ENCODE measurements around the gene FEM1A.
"Not testable (repeated sequence)": the region's sequence is repeated elsewhere in the genome, so short reads cannot be mapped to it uniquely, and the experiment has no call there.

Gene FEM1A

DNA sequence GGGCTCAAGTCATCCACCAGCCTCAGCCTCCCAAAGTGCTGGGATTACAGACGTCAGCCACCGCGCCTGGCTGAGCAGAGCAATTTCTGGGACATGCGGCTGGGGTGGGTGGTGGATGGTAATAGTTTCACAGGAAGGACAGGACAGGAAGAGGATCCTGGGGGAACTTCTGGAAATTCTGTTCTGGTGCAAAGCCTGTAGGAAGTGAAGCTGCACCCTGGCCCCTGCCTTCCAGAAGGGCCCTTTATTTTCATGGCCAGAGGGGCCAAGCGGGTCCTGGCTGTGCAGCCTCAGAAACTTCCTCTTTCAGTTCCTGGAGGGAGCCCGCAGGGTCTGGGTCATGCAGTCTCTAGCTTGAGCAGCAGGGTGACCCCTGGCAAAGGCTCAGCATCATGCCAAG lies 15.7 kb downstream of the FEM1A start:
- peak in 26 of 56 donors; percentile 5 to 56 (median 25) for DNase-seq

DNA sequence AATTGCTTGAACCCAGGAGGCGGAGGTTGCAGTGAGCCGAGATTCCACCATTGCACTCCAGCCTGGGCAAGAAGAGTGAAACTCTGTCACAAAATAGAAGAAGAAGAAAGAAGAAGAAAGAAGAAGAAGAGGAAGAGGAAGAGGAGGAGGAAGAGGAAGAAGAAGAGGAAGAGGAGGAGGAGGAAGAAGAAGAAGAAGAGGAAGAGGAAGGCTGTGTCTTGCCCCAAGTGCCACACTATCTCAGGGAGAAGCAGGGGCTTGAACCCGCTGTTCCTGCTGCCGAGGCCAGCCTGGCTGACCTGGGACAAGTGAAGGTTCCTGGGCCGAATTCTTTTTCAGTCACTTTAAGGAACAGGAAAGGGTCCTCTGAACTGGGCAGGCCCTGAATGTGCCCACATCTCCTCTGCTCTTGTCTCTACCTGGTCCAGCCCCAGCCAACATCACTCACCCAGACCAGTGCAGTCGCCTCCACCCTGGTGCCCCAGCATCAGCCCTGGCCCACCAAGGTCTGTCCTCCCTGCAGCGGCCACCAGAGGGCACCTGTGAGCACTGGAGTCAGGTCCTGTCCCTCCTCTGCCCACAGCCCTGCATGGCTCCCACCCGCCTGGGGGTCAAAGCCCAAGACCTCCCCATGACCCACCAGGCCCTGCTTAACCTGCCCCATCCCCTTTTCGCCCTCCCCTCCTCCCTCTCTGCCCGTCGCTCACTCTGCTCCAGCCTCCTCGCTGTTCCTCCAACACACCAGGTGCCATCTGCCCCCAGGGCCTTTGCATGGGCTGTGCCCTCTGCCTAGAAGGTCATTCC lies 20.0 kb downstream of the FEM1A start:
- peak in 44 of 56 donors; percentile 6 to 78 (median 39) for DNase-seq

DNA sequence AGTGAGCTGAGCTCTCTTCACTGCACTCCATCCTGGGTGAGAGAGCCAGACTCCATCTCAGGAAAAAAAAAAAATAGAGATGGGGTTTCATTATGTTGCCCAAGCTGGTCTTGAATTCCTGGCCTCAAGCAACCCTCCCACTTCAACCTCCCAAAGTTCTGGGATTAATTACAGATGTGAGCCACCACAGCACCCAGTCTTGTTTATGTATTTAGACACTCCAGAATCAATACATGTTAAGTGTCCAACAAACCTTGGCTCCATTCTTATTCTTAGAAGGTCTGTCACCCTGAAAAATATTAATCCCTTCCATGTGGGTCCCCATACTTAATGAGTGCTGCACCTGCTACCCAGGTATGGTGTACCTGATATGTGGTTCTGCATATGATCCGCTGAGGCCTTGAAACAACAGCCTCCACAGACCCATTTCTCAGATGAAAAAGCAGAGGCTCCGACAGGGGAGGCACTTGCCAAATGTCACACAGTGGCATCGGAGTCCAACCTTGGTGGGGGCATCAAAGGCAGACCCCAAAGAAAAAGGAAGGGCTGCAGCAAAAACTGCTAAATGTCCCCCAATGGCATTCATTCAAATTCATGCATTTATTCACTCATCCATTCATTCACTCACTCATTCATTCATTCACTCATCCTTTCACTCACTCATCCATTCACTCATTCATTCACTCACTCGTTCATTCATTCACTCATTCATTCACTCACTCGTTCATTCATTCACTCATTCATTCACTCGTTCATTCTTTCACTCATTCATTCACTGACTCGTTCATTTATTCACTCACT lies 23.3 kb downstream of the FEM1A start:
- no peak for DNase-seq

DNA sequence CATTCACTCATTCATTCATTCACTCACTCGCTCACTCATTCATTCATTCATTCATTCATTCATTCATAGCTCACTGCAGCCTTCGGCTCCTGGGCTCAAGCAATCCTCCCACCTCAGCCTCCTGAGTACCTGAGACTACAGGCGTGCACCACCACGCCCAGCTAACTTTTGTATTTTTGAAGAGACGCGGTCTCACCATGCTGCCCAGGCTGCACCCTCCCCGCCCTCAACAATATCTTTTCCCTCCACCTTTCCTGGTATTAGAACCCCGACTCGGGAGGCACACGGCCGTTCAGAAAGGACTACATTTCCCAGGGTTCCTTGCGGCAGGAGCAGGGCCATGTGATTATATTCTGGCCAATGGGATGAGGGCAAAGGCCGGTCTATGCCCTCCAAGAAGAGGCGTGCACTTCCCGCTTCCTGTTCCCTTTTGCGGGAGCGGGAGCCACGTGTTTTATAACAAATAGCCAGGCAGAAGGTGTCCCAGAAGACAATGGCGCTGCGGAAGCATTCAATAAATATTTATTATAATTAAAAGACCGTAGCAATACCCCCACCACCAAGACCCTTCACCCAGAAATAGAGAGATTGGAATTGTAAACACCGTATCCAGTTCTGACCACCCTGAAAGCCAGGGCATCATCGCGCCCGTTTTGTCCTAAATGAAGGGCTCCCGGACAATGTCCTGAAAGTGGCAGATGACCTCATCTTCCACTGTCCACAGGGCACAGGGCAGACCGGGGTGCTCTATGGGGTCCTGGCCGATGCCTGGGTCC lies 24.1 kb downstream of the FEM1A start:
- peak; percentile 30 to 96 (median 85) for DNase-seq

DNA sequence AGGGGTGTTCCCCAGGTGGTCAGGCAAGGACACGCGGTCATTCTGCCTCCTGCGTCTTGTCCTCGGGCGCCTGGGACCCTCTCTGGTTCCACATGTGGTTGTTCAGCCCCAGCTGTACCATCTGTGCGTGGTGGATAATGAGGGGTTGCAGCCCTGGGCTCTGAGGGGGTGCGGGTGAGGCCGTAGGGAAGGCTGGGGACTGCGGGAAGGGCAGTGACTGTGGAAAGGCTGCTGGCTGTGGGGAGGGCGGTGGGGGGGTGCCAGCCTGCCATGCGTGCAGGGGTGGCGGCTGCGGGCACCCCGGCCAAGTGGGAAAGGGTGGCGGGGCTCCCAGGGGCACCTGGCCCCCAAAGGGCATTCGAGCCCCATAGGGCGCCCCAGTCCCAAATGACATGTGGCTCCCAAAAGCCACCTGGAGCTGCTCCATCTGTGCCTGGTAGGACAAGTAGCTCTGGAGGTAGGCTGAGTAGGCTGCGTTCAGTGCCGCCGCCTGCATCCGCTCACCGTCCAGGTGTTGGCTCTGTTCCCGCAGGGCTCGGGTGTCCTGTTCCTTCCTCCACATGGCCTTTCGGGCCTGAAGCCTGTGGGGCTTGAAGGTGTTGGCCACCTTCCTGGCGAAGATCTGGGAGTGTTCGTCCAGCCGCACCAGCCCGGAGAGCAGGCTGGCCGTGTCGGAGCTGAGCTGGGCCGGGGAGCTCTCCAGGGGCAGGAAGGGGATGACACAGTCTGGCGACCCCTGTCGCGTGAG lies 24.8 kb downstream of the FEM1A start:
- DNase-seq: no peak

DNA sequence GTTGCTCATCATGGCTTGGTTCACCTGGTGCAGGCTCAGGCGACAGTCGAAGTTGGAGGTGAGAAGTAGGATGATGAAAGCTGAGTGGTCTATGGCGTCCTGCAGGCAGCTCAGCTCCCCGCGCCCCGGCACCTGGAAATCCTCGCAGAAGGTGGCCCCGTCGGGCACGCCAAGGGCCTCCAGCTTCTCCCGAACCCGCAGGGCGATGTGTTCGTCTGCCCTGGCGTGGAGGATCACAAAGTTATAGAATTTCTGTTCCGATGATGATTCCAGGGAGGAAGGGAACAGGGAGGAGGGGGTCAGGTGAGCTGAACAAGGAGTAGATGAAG lies 25.4 kb downstream of the FEM1A start:
- DNase-seq: no peak

DNA sequence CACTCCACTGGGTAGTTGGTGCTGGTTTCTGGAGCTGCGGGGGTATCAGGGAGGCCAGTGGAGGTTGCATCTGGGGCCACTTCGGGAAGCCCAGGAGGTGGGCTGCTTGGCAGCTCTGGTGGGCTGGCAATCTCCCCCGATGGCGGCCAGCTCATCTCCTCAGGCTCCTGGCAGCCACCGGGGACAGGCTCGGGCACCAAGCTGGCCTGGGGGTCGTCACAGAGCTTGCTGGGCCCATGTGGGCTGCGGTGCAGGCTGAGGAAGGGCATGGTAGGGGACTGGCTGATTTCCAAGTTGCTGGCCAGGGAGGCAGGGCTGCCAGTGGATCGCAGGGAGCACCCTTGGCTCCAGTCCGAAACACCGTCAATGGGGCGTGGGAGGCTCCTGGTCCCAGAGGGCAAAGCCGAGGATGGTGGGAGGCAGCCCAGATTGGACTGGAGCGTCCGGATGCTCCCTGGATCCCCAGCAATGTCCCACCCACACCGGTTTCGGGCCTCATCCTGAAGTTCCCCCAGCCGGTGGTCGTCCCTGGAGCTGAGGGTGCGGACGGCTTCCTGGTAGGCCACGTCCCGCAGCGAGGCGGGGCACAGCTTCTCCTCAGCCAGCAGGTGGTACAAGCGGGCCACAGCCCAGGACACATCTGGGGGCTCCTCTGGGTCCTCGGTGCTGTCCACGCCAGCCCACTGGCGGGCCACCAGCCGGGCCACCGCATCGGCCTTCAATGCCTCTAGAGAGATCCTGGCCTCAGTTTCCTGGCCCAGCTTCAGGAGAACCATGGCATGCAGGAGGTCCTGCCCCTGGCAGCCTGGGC lies 26.1 kb downstream of the FEM1A start:
- DNase-seq: no peak

DNA sequence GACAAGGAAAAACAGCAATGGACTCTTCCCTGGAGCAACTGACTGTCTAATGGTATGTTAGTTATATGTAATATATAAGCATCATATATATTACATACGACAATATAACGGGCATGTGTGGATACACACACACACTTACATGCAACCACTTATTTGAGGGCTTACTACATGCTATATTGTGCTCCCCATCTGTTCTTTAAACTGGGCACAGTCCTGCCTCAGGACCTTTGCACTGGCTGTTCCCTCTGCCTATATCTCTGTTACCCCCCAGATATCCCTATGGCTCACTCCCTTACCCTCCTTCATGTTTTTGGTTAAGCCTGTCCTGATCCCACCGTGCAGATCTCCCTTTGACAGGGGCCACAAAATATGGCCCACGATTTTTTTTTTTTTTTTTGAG lies 29.7 kb downstream of the FEM1A start:
- no peak for DNase-seq

DNA sequence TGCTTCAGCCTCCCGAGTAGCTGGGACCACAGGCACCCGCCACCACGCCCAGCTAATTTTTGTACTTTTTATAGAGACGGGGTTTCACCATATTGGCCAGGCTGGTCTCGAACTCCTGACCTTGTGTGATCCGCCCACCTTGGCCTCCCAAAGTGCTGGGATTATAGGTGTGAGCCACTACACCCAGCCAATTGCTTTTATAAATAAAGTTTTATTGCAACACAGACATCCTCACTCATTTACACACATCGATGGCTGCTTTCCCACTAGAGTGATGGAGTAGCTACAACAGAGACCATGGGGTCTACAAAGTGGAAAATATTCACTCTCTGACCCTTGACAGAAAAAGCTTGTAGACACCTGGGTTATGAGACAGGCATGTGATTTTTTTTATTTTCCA lies 30.8 kb downstream of the FEM1A start:
- not testable (repeated sequence) for DNase-seq

DNA sequence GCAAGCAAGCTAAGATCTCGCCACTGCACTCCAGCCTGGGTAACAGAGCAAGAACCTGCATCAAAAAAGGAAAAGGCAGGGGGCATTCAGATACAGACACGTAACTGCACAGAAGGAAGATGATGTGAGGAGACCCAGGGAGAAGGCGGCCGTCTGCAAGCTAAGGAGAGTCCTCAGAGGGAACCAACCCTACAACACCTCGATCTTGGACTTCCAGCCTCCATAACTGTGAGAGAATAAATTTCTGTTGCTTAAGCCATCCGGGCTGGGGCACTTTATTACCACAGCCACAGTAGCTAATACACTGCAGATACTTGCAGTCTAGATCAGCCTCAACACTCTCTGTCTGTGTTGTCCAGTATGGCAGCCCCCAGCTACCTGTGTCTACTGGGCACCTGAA lies 32.0 kb downstream of the FEM1A start:
- DNase-seq: no peak

DNA sequence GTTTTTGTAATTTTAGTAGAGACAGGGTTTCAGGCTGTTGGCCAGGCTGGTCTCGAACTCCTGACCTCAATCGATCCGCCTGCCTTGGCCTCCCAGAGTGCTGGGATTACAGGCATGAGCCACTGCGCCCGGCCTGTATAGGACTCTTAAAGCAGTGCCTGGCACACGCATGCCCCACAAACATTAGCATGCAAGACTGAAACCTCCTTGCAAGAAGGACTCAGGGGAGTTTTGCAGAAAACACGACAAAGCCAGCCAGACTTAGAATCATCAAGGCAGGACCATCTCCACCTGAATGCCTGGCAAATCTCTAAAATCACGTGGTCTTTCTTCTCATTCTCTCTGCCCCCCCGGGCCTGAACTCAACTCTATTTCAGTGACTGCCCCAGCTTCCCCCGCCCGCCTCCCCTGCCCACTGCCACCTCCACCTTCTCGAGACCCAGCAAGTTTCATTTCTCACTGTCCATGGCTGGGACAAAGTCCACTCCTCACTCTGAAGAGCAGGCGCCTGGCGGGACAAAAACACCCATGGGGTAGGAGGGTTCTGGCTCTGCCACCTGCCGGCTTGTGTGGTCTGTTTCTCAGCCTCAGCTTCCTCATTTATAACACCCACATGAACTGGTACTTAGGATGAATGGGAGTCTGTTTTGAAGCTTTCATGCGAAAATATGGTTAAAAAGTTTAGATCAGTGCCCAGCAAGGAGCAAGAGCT lies 37.6 kb downstream of the FEM1A start:
- peak in 20 of 56 donors; percentile 2 to 42 (median 12) for DNase-seq

DNA sequence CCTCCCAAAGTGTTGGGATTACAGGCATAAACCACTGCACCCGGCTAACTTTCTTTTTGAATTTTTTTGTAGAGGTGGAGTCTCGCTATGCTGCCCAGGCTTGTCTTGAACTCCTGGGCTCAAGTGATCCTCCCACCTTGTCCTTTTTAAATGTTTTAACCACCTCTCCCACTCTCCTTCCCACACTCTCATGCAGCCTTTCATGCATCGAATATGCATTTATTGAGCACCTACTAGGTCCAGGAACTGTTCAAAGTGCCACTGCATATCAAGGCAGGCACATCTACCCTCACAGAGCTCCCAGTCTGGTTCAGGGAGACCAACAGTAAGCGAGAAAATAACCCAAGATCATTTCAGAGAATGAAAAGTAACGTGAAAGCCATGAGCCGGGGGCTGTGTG lies 38.8 kb downstream of the FEM1A start:
- DNase-seq: no peak

DNA sequence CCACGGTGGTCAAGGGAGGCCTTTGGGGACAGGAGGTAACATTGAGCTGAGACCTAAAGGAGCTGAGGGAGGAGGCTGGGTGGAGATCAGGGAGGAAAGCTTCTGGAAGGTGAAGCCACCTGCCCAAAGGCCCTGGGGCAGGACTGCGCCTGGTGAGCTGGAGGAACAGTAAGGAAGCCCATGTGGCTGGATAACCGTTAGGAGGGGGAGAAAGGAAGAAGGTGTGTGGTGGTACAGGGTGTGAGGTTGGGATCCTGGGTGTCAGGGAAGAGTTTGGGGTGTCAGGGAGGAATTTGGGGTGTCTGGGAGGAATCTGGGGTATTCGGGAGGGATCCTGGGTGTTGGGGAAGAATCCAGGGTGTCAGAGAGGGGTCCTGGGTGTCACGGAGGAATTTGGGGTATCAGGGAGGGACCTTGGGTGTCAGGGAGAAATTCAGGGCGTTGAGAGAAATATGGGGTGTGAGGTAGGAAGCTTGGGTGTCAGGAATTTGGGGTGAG lies 39.3 kb downstream of the FEM1A start:
- no peak for DNase-seq

DNA sequence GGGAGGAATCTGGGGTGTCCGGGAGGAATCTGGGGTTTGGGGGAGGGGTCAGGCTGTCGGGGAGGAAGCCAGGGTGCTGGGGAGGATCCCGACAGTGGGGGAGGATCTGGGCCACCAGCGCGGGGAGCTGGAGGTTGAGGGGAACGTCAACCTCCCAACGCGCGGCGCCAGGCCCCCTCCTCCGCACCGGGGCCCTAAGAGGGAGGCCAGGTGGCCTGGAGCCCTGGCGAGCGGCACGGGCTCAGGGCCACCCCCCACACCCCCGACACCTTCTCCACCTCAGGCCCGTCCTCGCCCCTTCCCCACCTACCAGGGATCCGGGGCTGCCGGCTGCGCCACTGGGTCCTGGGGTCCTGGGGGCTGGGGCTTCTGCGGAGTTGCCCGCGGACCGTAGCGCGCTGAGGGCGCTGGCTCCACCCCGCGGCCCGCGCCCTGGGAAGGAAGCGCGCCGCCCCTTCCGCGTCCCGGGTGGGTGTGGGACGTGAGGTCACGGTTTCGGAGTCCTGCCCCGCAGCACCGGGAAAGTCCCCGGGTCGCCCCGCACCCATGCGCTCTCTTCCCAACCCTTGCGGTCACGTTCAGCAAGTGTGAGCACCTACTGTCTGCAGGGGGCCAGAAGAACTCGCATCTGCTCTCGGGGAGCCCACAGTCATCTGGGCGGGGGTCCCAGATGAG lies 39.9 kb downstream of the FEM1A start, which contains the start of gene TICAM1:
Gene TICAM1, minus strand, starts transcription at position 409 of the 675 bp plus-strand sequence. CDS start 13,335 bp downstream, outside the sequence.
- peak in 30 of 56 donors; percentile 4 to 70 (median 23) for DNase-seq

DNA sequence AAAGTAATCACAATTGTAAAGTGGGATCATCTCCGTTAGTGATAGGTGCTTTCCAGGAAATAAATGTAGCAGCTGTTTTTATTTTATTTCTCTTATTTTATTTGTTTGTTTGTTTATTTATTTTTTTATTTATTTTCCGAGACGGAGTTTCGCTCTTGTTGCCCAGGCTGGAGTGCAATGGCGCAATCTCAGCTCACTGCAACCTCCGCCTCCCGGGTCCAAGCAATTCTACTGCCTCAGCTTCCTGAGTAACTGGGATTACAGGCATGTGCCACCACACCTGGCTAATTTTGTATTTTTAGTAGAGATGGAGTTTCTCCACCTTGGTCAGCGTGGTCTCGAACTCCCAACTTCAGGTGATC lies 40.4 kb downstream of the FEM1A start:
- DNase-seq: not testable (repeated sequence)

DNA sequence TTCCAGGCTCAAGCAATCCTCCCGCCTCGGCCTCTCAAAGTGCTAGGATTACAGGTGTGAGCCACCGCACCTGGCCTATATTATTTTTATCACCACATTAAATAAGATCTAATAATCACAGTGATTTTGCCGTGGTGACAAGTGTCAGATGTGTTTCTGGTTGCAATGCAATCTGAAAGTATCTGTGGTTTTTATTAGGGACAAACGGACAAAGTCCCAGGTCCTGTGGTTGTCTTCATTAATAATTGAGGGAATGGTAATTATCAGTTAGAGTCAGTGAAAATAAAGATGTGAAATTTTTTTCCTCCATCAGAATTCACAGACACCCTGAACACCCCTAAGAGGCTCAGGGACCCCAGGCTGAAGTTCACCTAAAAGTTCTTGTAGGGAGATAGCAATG lies 41.2 kb downstream of the FEM1A start:
- no peak for DNase-seq

DNA sequence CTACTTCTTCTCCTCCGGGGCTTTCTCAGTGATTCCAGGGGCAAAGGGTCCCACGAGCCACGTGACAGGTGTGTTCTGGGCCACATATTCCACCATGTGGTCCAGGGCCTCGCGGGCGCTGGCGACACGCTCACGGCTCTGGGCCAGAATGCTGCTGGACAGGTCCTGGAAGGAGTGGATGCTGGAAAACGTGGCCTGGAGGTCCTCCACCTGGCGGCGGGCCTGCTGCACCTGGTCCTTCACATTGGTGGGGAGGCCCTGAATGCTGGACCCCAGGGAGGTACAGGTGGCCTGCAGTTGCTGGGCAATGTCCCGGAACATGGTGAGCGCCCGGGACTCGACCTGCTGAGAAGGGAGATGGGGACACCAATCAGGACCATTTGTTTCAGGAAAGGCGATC lies 47.7 kb downstream of the FEM1A start:
- no peak for DNase-seq

DNA sequence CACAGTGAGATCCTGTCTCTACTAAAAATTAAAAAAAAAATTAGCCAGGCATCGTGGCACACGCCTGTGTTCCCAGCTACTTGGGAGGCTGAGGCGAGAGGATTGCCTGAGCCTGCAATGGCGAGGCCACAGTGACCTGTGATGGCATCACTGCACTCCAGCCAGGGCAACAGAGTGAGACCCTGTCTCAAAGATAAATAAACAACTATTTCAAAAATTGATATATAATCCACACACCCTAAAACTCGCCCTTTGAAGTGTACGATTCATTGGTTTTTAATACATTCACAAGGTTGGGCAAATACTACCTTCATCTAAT lies 52.1 kb downstream of the FEM1A start:
- no peak for DNase-seq

Measured in nucleus accumbens (tissue), 56 donors.